GM18861 (cell line): ENCODE results near the gene BMPR1B.

ENCODE experiments used
- ATAC-seq: cut with Tn5 transposase; IDR thresholded peaks from one replicate; pipeline ENCODE4 v1.9.1; 2021; ENCODE audit not compliant: unreplicated experiment

Gene BMPR1B

DNA sequence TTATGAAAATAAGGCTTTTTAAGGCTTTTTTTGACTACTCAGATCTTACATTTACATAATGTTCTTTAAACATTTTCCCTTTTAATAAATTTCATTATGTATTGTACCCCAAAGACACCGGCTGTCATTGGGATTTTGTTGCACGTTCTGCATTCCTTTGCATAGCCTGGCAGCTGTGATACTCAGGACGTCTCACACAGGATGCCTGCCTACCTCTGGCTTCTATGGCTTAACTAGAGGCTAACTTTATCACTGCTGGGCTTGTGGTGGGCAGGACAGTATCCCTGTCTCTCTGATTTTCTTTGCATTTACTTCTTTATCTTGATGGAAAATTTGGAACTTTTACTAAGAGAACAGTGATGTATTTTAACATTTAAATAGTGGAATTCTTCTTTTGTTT lies 147.8 kb downstream of the BMPR1B start:
- ATAC-seq: no peak

- ATAC-seq: no peak
Observed at GRCh38 chr4:94909645-94910044, 151.9 kb downstream of the BMPR1B start.

- ATAC-seq: peak; percentile 48
Observed at GRCh38 chr4:94911106-94911505, 153.4 kb downstream of the BMPR1B start.

GRCh38 chr4:94912606-94913005 lies 154.9 kb downstream of the BMPR1B start:
- ATAC-seq: no peak

DNA sequence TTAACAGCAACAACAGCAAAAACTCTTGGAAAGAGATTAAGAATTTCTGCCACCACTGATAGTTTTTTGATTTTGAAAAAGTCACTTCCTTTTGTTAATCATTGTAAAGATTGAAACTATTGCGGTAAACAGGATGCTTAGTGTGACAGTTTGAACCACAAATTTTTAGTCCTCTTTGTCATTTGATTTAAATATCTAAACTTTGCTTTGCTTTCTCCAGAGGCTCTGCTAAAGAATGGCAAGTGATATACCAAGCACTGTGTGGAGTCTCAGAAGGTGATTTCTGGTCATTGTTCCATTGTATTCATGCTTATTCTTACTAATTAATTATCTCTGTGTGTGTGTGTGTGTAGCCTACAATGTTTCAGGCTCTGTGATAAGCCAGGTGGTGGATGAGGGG lies 155.6 kb downstream of the BMPR1B start:
- ATAC-seq: peak; percentile 90

DNA sequence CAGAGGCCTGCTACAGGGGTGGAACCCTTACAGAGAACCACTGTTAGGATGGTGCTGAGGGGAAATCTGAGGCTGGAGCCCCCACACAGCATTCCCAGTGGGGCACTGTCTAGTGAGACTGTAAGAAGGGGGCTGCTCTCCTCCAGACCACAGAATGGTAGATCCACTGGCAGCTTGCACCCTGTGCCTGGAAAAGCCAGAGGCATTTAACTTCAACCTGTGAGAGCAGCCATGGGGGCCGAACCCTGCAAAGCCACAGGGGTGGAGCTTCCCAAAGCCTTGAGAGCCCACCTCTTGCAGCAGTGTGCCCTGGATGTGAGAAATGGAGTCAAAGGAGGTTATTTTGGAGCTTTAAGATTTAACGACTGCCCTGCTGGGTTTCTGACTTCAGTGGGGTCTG lies 159.4 kb downstream of the BMPR1B start:
- ATAC-seq: no peak

GRCh38 chr4:94918543-94918942 lies 160.8 kb downstream of the BMPR1B start:
- ATAC-seq: no peak

- no peak for ATAC-seq
Observed at GRCh38 chr4:94920369-94920768, 162.6 kb downstream of the BMPR1B start.

DNA sequence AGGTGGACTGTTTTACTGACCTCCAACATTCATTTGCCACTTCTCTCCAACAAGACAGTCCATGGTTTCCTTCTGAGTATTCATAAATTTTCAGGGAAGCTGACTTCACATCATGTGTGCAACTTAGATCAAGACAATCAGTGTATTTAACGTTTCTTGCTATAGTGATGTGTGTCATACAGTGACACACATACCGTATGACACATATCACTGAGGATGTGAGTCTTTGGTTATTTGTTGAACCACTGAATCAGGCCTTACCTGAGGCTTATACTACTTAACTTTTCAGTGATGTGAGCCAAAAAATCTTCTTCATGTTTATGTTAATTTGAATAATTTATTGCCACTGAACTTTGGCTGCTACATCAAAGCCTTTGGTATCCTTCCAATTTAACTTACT lies 166.8 kb downstream of the BMPR1B start:
- no peak for ATAC-seq

- no peak for ATAC-seq
Observed at GRCh38 chr4:94925764-94926347, 168.1 kb downstream of the BMPR1B start.

- no peak for ATAC-seq
Observed at GRCh38 chr4:94926936-94927335, 169.2 kb downstream of the BMPR1B start.

DNA sequence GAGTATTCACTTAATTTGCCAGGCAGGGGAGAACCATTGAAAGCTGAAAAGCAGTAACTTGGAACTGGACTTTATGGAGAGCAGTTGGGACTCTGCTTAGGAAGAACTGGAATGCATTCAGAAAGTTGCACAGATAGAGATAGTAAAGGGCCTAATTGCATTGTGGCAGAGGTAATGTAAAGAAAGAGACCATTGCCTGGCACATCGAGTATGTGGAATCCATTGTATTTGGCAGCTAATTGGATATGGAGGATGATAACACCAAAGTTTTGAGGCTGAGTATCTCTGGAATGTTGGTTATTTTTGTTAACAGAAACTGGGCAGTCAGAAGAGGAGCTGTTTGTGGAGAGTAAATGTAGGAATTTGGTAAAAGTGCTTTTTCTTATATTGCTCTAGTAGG lies 169.9 kb downstream of the BMPR1B start:
- ATAC-seq: no peak

- ATAC-seq: no peak
Observed at GRCh38 chr4:94929696-94930095, 171.9 kb downstream of the BMPR1B start.

- ATAC-seq: no peak
Observed at GRCh38 chr4:94931626-94932025, 173.9 kb downstream of the BMPR1B start.

GRCh38 chr4:94932366-94932765 lies 174.6 kb downstream of the BMPR1B start:
- no peak for ATAC-seq

- no peak for ATAC-seq
Observed at GRCh38 chr4:94933799-94934198, 176.0 kb downstream of the BMPR1B start.

DNA sequence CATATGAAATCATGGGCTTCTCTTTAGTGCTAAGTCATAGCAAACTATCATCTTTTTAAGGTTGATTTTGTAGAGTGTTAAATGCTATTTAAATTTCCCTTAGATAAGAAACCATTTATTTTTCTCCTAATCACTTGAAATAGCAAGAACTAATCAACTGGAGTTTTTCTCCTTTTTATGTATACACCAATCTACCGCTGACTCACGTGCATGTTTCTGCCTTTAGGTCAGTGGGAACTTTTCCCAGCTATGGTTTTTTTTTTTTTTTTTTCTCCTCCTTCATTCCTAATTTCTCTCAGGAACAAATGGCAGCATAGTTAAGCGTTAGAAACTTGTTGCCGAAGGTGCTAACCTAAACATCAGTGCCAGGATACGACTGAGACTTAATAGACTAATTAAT lies 176.4 kb downstream of the BMPR1B start:
- no peak for ATAC-seq

GRCh38 chr4:94934864-94935263 lies 177.1 kb downstream of the BMPR1B start:
- no peak for ATAC-seq

- no peak for ATAC-seq
Observed at GRCh38 chr4:94936854-94937253, 179.1 kb downstream of the BMPR1B start.

DNA sequence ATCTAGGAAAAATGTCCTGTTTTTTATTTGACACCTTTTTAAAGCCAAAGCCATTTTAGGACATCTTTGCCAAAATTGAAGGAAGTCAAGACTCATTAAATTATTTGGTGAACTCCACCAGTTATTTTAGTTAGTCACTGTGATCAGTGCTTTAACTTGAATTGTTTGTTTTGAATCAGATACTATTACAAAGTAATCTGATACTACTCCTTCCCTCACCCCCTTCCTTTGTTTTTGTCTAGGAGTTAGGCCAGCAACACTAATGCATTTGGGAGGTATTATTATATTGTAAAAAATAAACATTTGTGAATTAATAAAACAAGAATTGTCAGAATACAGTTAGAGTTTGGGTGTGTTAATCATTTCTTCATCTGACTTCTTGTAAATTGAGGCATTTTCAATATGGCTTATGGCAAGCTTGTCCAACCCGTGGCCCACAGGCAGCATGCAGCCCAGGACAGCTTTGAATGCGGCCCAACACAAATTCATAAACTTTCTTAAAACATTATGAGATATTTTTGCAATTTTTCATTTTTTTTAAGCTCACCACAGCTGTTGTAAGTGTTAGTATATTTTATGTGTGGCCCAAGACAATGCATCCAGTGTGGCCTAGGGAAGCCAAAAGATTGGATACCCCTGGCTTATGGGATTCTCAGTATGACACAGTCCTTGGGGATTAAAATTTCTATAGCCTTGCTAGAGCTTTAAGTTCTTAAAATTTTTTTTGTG lies 182.2 kb downstream of the BMPR1B start:
- ATAC-seq: no peak

DNA sequence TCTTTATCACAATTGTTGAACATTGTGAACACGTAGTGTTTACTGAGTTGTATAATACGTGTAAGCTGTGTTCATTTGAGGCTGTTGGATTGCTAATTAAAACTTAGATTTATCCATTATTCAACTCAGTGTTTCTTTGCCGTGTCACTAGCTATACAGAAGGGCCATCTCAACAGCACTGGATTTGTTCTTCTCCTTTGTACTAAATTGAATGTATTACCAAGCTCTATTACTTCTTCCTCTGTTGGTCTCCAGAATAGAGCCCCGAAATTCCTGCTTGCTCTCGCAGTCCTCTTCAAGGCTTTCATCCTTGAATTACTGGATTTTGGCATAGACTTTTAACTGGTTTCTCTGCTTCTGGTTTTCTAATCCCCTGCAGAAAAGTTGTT lies 182.8 kb downstream of the BMPR1B start:
- no peak for ATAC-seq

- ATAC-seq: no peak
Observed at GRCh38 chr4:94941706-94942105, 184.0 kb downstream of the BMPR1B start.

GRCh38 chr4:94944726-94945125 lies 187.0 kb downstream of the BMPR1B start:
- no peak for ATAC-seq
